Stimulated activated CD4-positive, alpha-beta T cell treated with anti-CD3 and anti-CD28 coated beads, TNF-alpha, amount 100 ng/mL, for 24 hours (primary cell): ENCODE measurements around the gene HS6ST1.
"Not testable (repeated sequence)": the region's sequence is repeated elsewhere in the genome, so short reads cannot be mapped to it uniquely, and the experiment has no call there.

Experiments used
- DNase-seq, 3 experiments: peaks; one replicate each; pipeline ENCODE4 v3.0.0-alpha.2; 2020; ENCODE audit warnings: low read depth in 3 of 3

The HS6ST1 gene

DNA sequence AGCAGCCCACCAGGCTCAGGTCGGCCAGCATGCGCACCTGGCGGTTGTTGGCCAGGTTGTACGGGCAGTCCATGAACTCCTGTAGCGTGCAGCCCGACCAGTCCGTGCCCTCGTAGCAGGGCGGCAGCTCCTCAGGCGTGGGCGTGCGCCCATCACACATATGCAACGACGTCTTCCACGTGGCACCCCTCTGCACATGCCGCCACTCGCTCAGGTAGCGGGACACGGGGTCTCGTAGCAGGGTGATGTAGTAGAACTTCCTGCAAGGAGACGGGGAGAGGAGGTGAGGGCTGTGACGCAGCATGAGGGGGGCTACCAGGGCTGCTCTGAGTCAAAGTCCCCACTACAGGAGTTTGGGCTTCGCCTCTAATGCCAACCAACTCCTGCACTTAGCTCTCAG, 50.1 kb downstream of the HS6ST1 start:
- not testable (repeated sequence) for DNase-seq

DNA sequence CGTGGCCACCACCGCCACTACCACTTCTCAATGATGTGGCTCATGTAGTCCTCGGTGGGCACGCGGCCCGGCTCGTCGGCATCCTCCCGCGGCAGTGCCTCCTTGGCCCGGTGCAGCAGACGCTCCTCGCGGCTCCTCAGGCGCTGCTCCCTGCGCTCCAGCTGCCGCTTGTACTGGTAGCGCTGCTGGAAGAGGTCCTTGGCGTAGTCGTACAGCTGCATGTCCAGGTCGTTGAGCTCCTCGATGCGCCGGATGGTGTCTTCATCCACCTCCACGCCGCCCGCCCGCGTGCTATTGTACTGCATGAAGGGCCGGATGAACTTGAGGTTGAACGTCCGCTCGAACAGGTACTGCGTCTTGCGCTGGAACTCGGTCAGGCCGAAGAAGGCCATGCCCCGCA, 50.5 kb downstream of the HS6ST1 start:
- not testable (repeated sequence) for DNase-seq

DNA sequence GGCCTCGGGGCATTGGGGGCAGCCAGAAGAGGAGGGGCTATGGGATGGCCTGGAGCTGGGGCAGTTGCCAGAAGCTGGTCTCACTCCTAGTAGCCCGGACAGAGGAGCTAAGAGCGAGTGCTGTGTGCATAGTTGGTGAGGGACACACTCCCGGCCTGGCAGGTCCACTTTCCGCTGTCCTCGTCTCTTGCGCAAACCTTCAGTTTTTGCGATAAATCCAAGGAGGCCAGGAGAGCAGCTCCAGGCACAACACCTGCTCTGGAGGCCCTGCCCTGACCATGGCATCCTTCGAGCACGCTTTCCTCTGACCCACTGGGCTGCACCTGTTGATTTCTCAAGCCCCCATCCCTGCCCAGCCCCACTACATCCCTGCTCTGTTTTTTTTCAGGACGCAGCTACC, 51.0 kb downstream of the HS6ST1 start:
- DNase-seq = not testable (repeated sequence)

DNA sequence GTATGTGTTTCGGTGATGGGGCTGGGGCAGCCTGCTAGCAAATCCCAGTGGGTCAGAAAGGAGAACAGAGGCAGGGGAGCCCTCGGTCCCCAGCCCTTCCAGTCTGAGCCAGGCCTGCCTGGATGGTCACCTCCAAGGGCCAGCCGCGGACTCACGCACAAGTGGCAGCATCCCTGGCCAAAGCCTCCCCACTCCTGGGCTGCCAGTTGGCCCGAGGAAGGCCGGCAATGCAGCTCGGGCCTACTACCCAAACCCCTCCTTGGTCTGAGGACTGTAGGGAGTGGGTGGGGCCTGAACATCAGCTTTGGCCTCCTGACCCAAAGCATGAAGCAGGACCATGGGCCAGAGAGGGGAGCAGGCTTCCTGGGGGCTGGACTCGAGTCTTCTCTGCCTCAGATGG, 51.5 kb downstream of the HS6ST1 start:
- DNase-seq = not testable (repeated sequence)

DNA sequence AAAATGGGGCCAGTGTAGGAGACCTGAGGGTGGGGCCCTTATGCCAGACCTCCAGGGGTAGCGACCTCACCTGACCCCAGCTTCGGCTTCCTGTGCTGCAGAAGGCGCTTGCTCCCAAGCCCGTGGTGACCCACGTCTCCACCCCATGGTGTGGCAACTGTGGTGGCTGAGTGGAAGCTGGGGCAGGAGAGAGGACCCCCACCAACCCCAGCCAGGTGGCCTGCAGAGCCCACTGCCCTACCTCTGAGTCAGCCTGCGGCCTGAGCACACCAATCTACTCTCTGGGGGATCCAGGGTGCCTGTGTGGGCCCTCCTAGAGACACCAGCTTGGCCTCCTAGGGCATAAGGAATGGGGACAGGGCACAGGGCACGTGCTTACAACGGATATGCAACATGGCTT, 52.2 kb downstream of the HS6ST1 start:
- not testable (repeated sequence) for DNase-seq

DNA sequence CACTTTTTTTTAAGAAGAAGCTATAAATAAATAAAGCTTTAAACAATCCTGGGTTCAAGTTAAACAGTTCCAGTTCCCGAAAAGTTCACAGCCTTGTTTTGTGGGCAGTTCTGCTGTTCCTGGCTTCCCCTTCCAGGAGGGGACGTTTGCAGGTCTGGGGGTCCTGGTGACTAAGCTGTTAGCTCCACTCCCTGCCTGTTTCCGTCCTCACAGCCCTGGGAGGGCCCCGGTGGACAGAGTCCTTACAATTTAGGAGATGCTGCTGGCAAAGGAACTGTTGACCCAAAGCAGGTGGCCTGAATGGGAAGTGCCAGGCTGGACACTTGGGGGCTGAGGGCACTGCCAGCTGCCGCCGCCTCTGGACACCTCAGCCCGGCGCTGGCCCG, 53.1 kb downstream of the HS6ST1 start:
- DNase-seq = not testable (repeated sequence)

DNA sequence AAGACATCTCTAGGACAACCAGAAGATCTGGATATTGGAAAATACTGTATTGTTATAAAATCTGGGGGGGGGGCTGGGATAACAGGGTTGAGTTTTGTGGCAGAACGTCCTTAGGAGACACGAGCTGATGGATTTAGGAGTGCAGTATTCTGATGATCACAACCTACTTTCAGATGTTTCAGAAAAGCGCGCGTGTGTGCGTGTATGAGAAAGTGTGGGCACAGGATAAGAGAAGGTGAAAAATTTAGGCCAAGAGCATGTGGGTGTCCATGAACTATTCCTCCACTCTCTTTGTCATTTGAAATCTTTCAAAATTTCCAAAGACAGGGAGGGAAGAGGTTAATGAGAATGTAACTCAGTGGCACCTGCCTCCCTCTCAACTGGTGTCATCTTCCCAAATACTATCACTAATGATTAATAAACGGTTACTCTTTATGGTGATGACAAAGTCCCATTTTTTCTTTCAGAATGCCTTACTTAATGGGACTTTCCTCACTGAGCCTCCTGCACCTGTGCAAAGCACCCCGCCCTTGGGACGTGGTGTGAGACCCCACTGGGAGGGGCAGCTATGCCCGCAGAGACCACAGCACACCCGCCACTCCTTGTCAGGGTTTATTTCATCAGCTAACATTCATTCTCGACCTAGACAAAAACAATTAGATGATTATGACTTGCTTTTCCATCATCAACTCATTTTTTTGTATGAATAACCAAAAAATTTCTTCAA, 53.6 kb downstream of the HS6ST1 start:
- no peak for DNase-seq

DNA sequence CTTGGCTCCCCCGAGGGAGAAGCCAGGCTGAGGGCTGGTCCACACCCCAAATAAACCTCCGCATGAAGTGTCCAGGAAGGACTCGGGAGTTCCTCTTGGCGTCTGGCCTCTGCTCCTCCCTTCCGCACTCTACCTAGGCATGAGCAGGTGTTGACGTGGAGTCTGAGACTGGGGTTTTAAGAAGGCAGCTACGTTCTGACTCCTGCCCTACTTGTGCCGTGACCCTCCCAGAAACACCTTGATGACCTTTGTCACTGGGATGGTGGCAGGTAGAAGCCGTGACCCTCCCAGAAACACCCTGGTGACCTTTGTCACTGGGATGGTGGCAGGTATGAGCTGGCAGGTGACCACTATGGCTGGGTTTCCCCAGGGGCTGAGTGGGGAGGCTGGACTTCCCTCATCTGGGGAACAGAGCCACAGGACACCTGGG, 54.8 kb downstream of the HS6ST1 start:
- DNase-seq = no peak

DNA sequence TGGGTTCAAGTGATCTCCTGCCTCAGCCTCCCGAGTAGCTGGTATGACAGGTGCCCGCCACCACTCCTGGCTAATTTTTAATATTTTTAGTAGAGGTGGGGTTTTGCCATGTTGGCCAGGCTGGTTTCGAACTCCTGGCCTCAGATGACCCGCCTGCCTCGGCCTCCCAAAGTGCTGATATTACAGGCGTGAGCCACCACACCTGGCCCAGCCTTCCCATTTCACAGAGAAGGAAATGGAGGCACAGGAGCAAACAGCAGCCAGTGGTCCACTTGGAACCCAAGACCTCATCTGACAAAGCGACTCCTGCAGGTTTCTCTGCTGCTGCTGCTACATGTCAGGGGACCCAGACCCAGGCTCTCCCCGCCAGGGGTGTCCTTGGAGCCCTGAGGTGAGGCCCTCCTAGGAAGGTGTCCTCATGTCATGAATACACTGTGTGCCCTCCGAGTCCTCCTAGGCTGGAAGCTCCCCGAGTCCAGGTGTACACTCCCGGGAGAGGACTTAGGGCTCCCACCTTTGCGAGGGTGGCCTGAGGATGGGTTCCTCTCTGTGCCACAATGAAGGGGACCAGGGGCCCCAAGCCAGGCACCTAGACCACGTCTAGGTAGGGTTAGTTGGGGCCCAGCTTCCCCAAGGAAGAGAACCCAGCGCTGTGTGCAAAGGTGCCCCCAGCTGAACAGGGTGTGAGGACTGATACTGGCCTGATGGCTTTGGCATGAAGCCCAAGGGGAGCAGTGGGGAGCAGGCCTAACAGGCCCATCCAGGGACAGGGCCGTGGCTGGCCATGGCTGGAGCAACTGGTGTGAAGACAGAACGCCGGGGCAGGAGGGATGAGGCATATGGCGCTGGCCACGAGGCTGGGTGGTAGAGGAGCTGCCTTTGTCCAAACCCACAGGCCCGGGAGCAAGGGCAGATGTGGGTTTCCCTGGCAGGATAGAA, 56.1 kb downstream of the HS6ST1 start:
- no peak for DNase-seq

DNA sequence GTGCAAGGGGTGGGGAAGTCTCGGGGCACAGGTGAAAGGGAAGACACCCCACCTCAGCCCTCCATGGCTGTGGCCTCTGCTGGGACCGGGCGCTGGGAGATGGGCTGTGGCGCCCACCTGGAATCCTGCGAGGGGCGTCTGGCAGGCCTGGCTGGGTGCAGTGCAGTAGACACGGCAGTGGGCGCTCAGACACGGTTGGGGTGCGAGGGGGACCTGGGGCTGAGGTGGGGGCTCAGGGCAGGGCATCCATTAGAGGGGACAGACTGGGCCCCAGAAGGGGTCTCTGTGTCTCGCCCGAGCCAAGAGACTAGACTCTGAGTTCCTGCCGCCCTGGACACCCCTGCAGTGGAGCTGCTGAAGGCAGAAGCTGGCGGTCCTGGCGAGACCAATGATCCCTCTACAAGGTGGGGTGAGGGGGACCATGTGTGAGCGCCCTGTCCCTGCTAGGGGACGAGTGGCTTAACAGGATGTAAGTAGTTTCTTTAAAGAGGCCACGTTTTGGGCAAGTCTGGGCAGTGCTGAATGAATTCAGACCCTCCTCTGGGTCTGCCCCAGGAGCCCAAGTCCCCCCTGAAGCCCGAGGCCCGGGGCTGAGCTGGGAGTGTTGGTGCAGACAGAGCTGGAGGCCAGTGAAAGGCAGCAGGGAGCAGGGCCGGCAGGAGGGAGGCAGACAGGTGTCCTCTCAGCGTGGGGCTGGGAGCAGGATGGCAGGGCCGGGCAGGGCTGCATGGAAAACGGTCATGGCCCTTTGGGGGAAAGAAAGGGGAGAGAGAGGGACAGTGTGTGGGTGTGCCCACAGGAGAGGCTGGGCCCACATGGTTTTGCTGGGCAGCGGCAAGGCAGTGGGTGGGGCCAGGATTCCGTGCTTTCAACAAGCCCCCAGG, 57.2 kb downstream of the HS6ST1 start:
- no peak for DNase-seq

DNA sequence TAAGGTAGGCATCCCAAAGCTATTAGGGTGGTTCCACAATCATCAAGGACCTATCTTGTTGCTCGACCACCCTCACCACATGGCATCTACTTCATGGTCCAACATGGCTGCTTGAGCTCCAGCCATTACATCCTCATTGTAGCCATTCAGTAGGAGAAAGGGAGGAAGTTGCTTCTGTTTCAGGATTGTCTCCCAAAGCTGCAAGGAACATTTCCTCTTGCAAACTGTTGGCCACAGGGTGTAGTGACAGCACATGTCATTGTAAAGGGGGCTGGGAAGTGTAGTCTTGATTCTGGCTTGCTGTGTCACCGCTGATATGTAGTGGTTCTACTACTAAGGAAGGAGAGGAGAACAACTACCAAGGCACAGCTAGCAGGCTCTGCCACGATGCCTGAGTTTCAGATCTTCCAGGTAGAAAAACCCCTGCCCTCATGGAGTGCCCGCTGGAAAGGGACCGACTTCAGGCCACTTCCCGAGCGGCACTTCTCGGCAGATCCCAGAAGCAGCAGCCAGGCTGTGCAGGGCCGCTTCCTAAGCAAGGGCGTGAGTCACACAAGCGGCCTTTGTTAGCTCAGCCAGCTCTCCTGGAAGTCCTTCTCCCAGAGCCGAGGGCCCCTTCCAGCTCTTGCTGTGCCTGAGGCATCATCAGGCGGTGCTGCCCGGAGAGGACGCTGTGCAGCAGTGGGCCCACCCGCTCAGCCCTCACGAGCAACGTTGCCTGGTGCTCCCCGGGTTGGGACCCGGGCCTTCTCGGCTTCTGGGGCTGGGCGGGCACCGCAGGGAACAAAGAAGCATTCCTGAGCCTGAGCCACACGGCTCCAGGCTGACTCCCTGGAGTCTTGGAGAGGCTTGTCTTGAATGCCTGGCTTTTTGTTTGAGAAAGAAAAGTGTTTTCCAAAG, 58.2 kb downstream of the HS6ST1 start:
- DNase-seq = no peak

DNA sequence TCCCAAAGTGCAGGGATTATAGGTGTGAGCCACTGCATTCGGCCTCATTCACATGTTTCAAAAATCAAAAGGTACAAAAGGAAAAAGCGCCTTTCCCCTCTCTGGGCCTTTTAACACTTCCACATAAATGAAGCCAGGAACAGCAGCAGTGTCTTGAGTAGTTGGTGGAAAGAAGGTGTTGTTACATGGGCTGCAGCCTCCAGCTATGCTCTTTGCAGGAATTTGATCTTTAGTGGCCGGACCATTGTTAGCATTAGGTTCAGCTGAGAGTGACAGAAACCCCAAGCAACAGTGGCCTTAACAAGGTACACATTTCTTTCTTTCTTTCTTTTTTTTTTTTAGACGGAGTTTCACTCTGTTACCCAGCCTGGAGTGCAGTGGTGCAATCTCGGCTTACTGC, 59.1 kb downstream of the HS6ST1 start:
- no peak for DNase-seq

DNA sequence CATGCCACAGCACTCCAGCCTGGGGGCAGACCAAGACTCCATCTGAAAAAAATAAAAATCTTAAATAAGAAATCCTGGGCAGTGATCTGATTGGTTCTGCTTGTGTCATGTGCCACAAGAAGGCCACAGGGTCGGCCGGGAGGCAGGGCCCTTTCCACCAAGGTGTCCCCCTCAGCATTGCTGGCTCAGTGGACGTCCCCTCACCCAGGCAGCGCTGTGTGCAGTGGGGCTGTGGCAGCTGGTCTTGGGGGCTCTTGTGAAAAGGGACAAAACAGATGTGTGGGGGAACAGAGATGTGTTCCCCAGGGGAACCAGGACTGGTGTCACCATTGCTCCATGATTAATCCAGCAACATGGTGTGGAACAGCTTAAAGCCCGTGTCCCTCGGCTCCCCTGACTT, 60.5 kb downstream of the HS6ST1 start:
- no peak for DNase-seq

DNA sequence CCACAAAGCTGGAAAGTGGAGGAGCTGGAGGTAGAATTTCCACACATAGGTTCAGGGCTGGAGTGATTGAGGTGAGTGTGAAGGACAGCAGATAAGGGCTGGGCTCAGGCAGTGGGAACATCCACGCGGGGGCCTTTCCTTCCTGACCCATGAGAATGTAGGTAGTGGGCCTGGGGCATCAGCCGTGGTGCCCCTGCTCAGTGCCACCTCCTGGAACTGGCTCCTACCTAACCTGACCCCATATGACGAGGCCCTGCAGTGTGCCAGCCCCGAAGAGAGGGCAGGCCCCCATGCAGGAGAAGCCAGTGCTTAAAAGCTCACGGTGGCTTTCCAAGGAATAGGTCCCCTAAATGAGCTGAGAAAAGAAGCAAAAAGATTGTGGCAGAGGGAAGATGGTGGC, 66.2 kb downstream of the HS6ST1 start:
- no peak for DNase-seq

DNA sequence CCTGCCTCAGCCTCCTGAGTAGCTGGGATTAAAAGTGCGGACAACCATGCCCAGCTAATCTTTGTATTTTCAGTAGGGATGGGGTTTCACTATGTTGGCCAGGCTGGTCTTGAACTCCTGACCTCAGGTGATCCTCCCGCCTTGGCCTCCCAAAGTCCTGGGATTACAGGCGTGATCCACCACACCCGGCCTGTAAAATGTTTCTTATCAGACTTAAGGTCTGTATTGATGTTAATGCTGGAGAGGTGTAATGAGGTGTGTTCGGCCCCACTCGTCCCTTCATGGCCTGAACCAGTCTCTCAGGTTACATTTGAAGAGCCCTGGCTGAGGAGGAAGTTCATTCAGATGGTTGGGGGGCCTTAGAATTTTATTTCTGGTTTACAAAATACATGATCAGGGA, 66.6 kb downstream of the HS6ST1 start:
- not testable (repeated sequence) for DNase-seq

DNA sequence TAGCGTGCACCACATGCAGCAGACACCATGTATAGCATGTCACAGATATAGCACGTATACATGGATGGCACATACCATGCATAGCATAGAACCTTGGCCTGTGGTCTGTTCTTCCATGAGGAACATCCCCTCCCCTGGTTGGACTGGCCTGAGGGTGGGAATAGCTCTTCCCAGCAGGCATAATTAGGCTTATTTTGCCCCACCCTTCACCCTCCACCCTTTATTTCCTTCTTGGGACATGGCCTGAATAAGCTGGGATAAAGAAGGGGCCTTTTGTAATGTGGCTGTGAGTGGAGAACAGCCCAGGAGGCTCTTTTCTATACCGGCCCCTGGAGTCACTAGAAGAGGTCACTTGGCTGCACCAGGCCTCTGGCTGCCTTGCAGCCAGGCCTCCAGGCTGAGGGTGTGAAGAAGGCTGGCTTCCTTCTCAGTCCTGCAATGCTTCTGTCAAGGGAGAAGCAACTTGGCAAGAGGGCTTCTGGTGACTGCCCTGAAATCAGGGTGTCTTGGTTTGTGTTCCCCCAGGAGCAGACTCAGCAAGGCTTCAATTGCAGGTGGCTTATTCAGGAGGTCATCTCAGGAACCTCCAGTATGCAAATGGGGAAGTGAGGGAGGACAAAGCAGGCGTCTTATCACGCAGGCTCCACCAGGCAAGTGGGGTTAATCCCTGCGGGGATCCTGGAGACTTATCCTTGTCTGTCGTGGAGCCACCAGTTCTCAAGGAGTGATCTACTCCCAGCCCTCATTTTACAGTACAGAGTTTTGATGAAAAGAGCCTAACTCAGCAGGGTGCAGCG, 68.2 kb downstream of the HS6ST1 start:
- no peak for DNase-seq

DNA sequence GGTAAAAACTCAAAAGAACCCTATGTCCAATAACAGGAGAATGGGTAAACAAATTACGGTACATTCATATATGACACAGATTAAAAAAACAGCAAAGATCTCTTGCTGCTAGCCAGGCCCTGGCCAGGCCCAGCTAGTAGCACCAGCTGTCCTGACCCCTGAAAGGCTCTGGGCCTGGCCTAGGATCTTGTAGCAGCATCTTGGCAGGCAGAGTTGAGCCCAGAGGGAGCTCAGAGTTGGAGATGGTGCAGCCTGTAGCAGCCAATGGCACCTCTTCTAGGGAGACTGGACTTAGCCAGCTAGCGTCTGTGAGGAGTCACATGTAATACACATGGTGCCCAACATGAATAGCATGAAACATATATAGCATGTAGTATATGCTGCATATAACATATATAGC, 69.1 kb downstream of the HS6ST1 start:
- DNase-seq = no peak

DNA sequence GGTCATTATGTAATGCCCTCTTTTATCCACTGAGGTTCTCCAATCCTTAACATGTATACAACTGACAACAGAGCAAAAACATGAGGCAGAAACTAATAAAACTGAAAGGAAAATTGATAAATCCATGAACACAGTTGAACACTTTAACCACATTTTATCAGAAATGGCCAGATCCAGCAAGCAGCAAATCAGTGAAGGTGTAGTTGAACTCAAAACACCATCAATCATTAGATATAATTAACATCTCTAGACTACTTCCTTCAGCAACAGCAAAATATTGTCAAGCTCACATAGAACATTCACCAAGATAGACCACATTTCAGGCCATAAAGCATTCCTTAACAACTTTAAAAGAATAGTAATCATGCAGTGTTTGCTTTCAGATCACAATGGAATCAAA, 72.9 kb downstream of the HS6ST1 start:
- no peak for DNase-seq

DNA sequence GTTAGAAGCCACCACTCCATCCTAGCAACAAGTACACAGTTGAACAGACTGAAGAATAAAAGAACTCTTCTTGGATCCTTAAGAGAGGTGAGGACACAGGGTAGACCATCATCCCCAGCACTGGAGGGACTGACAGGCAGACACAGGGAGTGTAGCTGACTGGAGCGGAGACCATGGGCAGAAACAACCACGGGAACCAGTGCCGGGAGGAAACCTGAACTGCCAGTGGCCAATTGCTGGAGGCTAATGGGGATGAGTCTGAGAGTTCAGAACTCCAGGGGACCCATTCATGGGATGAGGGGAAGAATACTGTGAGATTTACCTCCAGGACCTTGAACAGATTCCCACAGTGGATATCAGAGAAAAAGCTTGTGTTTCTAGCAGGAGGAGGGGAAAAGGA, 76.8 kb downstream of the HS6ST1 start:
- no peak for DNase-seq
